Calu3 (cell line): ENCODE data around the gene MSANTD3. TPM values are rescaled to one million over a fixed set of nuclear protein-coding genes. Genes with fewer than 3 reads are reported as not detected.

Experiments
- BruUV-seq: library from RNA; stranded (reverse); fragments of 400-500 nt; replicated peaks from 2 replicates; lab custom pipeline; 2021; lab: Mats Ljungman, UMichigan
- CTCF ChIA-PET: fragments of 300-600 bp; sonication (Branson Sonifier 250); formaldehyde crosslinking; loops from one replicate; lab custom pipeline; 2022; ENCODE audit warnings: antibody characterized with exemption; lab: Charles Lee
- DNase-seq: peaks from one replicate; pipeline ENCODE4 v3.0.0; 2022
- H3K27ac Mint-ChIP-seq: one replicate; pipeline ENCODE4 v1.8.0; 2022; ENCODE audit warnings: mixed read lengths; ENCODE audit not compliant: unreplicated experiment
- H3K27me3 Mint-ChIP-seq: one replicate; pipeline ENCODE4 v1.8.0; 2022; ENCODE audit warnings: mixed read lengths; ENCODE audit not compliant: unreplicated experiment
- H3K36me3 Mint-ChIP-seq: one replicate; pipeline ENCODE4 v1.8.0; 2022; ENCODE audit warnings: mild to moderate bottlenecking, moderate library complexity, mixed read lengths; ENCODE audit not compliant: insufficient read depth, unreplicated experiment
- H3K4me1 Mint-ChIP-seq: one replicate; pipeline ENCODE4 v1.8.0; 2022; ENCODE audit warnings: mild to moderate bottlenecking, low read depth, mixed read lengths; ENCODE audit not compliant: unreplicated experiment
- H3K4me3 Mint-ChIP-seq: one replicate; pipeline ENCODE4 v1.8.0; 2022; ENCODE audit warnings: mild to moderate bottlenecking, low read depth, moderate library complexity, mixed read lengths; ENCODE audit not compliant: unreplicated experiment
- H3K9me3 Mint-ChIP-seq: one replicate; pipeline ENCODE4 v1.8.0; 2022; ENCODE audit warnings: low read depth, mixed read lengths; ENCODE audit not compliant: unreplicated experiment
- intact Hi-C: fragments of 100-400 bp; cut with micrococcal nuclease; formaldehyde crosslinking; loops from one replicate; pipeline ENCODE4 v1.10.0; 2022; ENCODE audit not compliant: unreplicated experiment
- total RNA-seq: library from RNA; stranded (reverse); gene quantifications from 2 replicates; pipeline ENCODE4 v1.2.3, GENCODE V29; 2022
- TF ChIP-seq, protein P1 (sequence below): fragments of 200-600 bp; IDR thresholded peaks from one replicate; pipeline ENCODE4 v1.8.0; 2022; ENCODE audit warnings: antibody characterized with exemption; ENCODE audit not compliant: unreplicated experiment

The MSANTD3 gene
- total RNA-seq, 1 experiment from 2014 or later: 23.5 TPM

- BruUV-seq: no TSS peak
- Mint-ChIP-seq H3K27ac (no peak overlapping the region), H3K4me1 (no peaks in the 10 kb centered on the region), H3K4me3 (no peak overlapping the region), H3K36me3 (no peaks in the 10 kb centered on the region), H3K9me3 (no peaks in the 10 kb centered on the region), H3K27me3 (no peaks in the 10 kb centered on the region)
- TF ChIP-seq, protein P1, sequence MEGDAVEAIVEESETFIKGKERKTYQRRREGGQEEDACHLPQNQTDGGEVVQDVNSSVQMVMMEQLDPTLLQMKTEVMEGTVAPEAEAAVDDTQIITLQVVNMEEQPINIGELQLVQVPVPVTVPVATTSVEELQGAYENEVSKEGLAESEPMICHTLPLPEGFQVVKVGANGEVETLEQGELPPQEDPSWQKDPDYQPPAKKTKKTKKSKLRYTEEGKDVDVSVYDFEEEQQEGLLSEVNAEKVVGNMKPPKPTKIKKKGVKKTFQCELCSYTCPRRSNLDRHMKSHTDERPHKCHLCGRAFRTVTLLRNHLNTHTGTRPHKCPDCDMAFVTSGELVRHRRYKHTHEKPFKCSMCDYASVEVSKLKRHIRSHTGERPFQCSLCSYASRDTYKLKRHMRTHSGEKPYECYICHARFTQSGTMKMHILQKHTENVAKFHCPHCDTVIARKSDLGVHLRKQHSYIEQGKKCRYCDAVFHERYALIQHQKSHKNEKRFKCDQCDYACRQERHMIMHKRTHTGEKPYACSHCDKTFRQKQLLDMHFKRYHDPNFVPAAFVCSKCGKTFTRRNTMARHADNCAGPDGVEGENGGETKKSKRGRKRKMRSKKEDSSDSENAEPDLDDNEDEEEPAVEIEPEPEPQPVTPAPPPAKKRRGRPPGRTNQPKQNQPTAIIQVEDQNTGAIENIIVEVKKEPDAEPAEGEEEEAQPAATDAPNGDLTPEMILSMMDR: no peak
- CTCF ChIA-PET: no interaction called here
- intact Hi-C loops: no loop called here
- DNase-seq: no peak
These were observed 33.0 kb downstream of the MSANTD3 start for GRCh38 chr9:100459963-100460362.

DNA sequence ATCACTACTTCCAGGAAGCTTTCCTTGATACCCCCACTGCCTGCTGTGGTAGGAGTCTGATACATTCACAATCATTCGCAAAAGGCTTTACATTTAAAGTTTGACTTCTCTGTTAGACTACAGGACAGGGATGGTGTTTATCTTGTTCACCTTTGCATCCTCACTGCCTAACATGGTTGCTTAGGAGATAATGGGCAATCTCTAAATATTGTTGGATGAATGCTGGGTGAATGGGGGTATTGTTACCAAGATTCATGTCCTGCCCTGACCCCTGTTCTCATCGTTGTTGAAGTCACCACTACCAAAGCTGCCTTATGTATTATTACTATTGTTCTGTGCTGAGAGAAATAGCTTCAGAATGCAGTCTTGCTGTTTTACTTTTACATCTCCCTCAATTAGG, 38.3 kb downstream of the MSANTD3 start:
- Mint-ChIP-seq H3K9me3 (no peaks in the 10 kb centered on the region), H3K36me3 (no peaks in the 10 kb centered on the region), H3K4me1 (no peaks in the 10 kb centered on the region), H3K4me3 (no peak overlapping the region), H3K27ac (no peak overlapping the region), H3K27me3 (no peaks in the 10 kb centered on the region)
- no TSS peak for BruUV-seq
- CTCF ChIA-PET: no interaction called here
- TF ChIP-seq, protein P1: no peak
- no peak for DNase-seq
- intact Hi-C loops: no loop called here

- no peaks in the 10 kb centered on the region for H3K9me3 Mint-ChIP-seq
- CTCF ChIA-PET: no interaction called here
- BruUV-seq: no TSS peak
- no peaks in the 10 kb centered on the region for H3K27me3 Mint-ChIP-seq
- TF ChIP-seq, protein P1: no peak
- DNase-seq: no peak
- intact Hi-C loops: no loop called here
- no peaks in the 10 kb centered on the region for H3K36me3 Mint-ChIP-seq
- H3K4me3 Mint-ChIP-seq: no peak overlapping the region
- no peak overlapping the region for H3K27ac Mint-ChIP-seq
- H3K4me1 Mint-ChIP-seq: no peaks in the 10 kb centered on the region
These were observed 38.8 kb downstream of the MSANTD3 start for GRCh38 chr9:100465761-100466160.

- Mint-ChIP-seq H3K27me3 (no peaks in the 10 kb centered on the region), H3K9me3 (no peaks in the 10 kb centered on the region), H3K27ac (no peak overlapping the region), H3K4me3 (no peak overlapping the region), H3K4me1 (no peaks in the 10 kb centered on the region), H3K36me3 (no peaks in the 10 kb centered on the region)
- TF ChIP-seq, protein P1: no peak
- no TSS peak for BruUV-seq
- DNase-seq: no peak
- CTCF ChIA-PET: interaction anchor here (0.5 to 0.7 kb wide), 3 partner anchors 243 to 858 kb away, joined by 3 read pairs; no protein-coding TSS in a partner anchor
- intact Hi-C loops: no loop called here
These were observed 39.4 kb downstream of the MSANTD3 start for GRCh38 chr9:100466171-100466828.
